SK-N-SH (cell line): ENCODE results near the gene CELF5. TPM values are rescaled to one million over a fixed set of nuclear protein-coding genes. Genes with fewer than 3 reads are reported as not detected.

Source experiments
- CTCF ChIA-PET: fragments of 300-600, 350-600 bp; formaldehyde crosslinking; extraction: SDS; loops from one replicate; lab custom pipeline; 2021; lab: Yijun Ruan, JAX
- POLR2A ChIA-PET: fragments of 350-600 bp; sonication (Branson Sonifier 250); formaldehyde crosslinking; extraction: SDS; loops from one replicate; lab custom pipeline; 2020; ENCODE audit warnings: antibody characterized with exemption, inconsistent platforms; lab: Yijun Ruan, JAX
- DNase-seq: peaks from one replicate; pipeline ENCODE4 v3.0.0; 2012
- H2AFZ ChIP-seq: fragments of 200-600 bp; sonication (generic); 2 replicates; pipeline ENCODE4 v1.8.1; 2016; ENCODE audit warnings: antibody characterized with exemption, mild to moderate bottlenecking, low read depth
- H3F3A ChIP-seq: fragments of 200-600 bp; sonication (generic); replicated peaks from 2 replicates; pipeline ENCODE3; 2016; ENCODE audit warnings: antibody characterized with exemption, mild to moderate bottlenecking; ENCODE audit not compliant: insufficient read depth
- H3K27ac ChIP-seq, 2 experiments: fragments of 200-500 bp in 1 of 2; fragments of 200-600 bp in 1 of 2; sonication (Bioruptor generic) in 1 of 2; sonication (generic), shearing (Covaris generic) in 1 of 2; 2 replicates each; pipeline versions ENCODE4 v1.5.1 to v1.6.1; 2014 to 2016; ENCODE audit warnings: low read depth in 2 of 2, inconsistent platforms in 1 of 2, low read length in 1 of 2, mild to moderate bottlenecking in 1 of 2, mixed read lengths in 1 of 2
- H3K27me3 ChIP-seq: fragments of 200-600 bp; sonication (generic), shearing (Covaris generic); 2 replicates; pipeline ENCODE4 v1.6.1; 2016; ENCODE audit warnings: mixed run types; ENCODE audit not compliant: insufficient read depth
- H3K36me3 ChIP-seq, 2 experiments: fragments of 200-500 bp in 1 of 2; fragments of 200-600 bp in 1 of 2; sonication (Bioruptor generic) in 1 of 2; sonication (generic) in 1 of 2; replicated peaks in 1 of 2; 2 replicates each; pipeline versions ENCODE3 to v1.5.1; 2014 to 2016; ENCODE audit warnings: low read length in 1 of 2, mild to moderate bottlenecking in 1 of 2; ENCODE audit not compliant: insufficient read depth in 2 of 2, control insufficient read depth in 1 of 2
- H3K4me1 ChIP-seq, 2 experiments: fragments of 200-500 bp in 1 of 2; fragments of 200-600 bp in 1 of 2; sonication (Bioruptor generic) in 1 of 2; sonication (generic), shearing (Covaris generic) in 1 of 2; 2 replicates each; pipeline versions ENCODE4 v1.5.1 to v1.6.1; 2014 to 2016; ENCODE audit warnings: low read depth in 1 of 2, low read length in 1 of 2, mixed run types in 1 of 2; ENCODE audit not compliant: insufficient read depth in 2 of 2, control insufficient read depth in 1 of 2
- H3K4me2 ChIP-seq: fragments of 200-600 bp; sonication (generic), shearing (Covaris generic); 2 replicates; pipeline ENCODE4 v1.6.1; 2017; ENCODE audit warnings: mixed run types
- H3K4me3 ChIP-seq, 2 experiments: fragments of 200-500 bp in 1 of 2; fragments of 200-600 bp in 1 of 2; sonication (Bioruptor generic) in 1 of 2; sonication (generic), shearing (Covaris generic) in 1 of 2; 2 replicates each; pipeline versions ENCODE4 v1.5.1 to v1.8.1; 2014 to 2016; ENCODE audit warnings: low read depth in 2 of 2, inconsistent platforms in 1 of 2, low read length in 1 of 2, mild to moderate bottlenecking in 1 of 2, mixed read lengths in 1 of 2, moderate library complexity in 1 of 2
- H3K79me2 ChIP-seq: fragments of 200-600 bp; sonication (generic); 2 replicates; pipeline ENCODE4 v1.8.1; 2017; ENCODE audit warnings: mild to moderate bottlenecking; ENCODE audit not compliant: insufficient read depth
- H3K9ac ChIP-seq: fragments of 200-600 bp; sonication (generic); 2 replicates; pipeline ENCODE4 v1.6.1; 2017; ENCODE audit warnings: mixed run types
- H3K9me2 ChIP-seq: fragments of 200-600 bp; sonication (generic); 2 replicates; pipeline ENCODE4 v1.6.1; 2017; ENCODE audit warnings: mixed run types
- H3K9me3 ChIP-seq: fragments of 200-600 bp; sonication (generic); 2 replicates; pipeline ENCODE4 v1.6.1; 2017; ENCODE audit warnings: mixed run types, mild to moderate bottlenecking, moderate library complexity
- H4K20me1 ChIP-seq: fragments of 200-600 bp; sonication (generic); 2 replicates; pipeline ENCODE4 v1.6.1; 2017; ENCODE audit warnings: mild to moderate bottlenecking, mixed run types; ENCODE audit not compliant: insufficient read depth
- ELF1 ChIP-seq: IDR thresholded peaks from 2 replicates; pipeline ENCODE4 v1.4.0; 2012
- JUND ChIP-seq: IDR thresholded peaks from 2 replicates; pipeline ENCODE4 v1.4.0; 2012
- MAX ChIP-seq: IDR thresholded peaks from 2 replicates; pipeline ENCODE4 v1.4.0; 2012; ENCODE audit warnings: low read depth
- MXI1 ChIP-seq: IDR thresholded peaks from 2 replicates; pipeline ENCODE4 v1.6.1; 2012; ENCODE audit warnings: mild to moderate bottlenecking, low read depth, low read length, improper control_type of control experiment
- NFIC ChIP-seq: IDR thresholded peaks from 2 replicates; pipeline ENCODE4 v1.4.0; 2012; ENCODE audit warnings: borderline replicate concordance
- PBX3 ChIP-seq: IDR thresholded peaks from 2 replicates; pipeline ENCODE4; 2012
- RCOR1 ChIP-seq: fragments of 150-350 bp; IDR thresholded peaks from 2 replicates; pipeline ENCODE4 v1.6.1; 2017; ENCODE audit warnings: antibody characterized with exemption, low read length
- USF1 ChIP-seq: IDR thresholded peaks from 2 replicates; pipeline ENCODE4 v1.4.0; 2012; ENCODE audit warnings: low read depth, borderline replicate concordance
- USF2 ChIP-seq: fragments of 150-350 bp; IDR thresholded peaks from 2 replicates; pipeline ENCODE4 v1.6.1; 2017; ENCODE audit warnings: antibody characterized with exemption, low read length, low read depth, borderline replicate concordance
- YY1 ChIP-seq: IDR thresholded peaks from 2 replicates; pipeline ENCODE4 v1.4.0; 2012; ENCODE audit warnings: low read depth, mild to moderate bottlenecking
- WGBS: methylation state at CpG from one replicate; pipeline ENCODE4 v1.1.6; 2017; ENCODE audit warnings: low lambda C conversion rate; 5-methylcytosine and 5-hydroxymethylcytosine counted together
- polyA plus RNA-seq, 3 experiments: library from polyadenylated mRNA; depleted of rRNA; stranded (reverse); fragments of >200 nt; gene quantifications; 2 replicates each; pipeline ENCODE4 v1.2.3, GENCODE V29; 2012
- TF ChIP-seq, protein P1 (sequence below): fragments of 200-600 bp; sonication (generic); IDR thresholded peaks from 2 replicates; pipeline ENCODE4 v1.6.1; 2017; ENCODE audit warnings: antibody characterized with exemption, mild to moderate bottlenecking, moderate library complexity

Gene CELF5
- polyA plus RNA-seq, 1 of the 3 experiments (the other 2 are of a cell fraction): 0.33 TPM

GRCh38 chr19:3274245-3274941 is 49.9 kb downstream of the CELF5 start (continued):
- TF ChIP-seq, protein P1, sequence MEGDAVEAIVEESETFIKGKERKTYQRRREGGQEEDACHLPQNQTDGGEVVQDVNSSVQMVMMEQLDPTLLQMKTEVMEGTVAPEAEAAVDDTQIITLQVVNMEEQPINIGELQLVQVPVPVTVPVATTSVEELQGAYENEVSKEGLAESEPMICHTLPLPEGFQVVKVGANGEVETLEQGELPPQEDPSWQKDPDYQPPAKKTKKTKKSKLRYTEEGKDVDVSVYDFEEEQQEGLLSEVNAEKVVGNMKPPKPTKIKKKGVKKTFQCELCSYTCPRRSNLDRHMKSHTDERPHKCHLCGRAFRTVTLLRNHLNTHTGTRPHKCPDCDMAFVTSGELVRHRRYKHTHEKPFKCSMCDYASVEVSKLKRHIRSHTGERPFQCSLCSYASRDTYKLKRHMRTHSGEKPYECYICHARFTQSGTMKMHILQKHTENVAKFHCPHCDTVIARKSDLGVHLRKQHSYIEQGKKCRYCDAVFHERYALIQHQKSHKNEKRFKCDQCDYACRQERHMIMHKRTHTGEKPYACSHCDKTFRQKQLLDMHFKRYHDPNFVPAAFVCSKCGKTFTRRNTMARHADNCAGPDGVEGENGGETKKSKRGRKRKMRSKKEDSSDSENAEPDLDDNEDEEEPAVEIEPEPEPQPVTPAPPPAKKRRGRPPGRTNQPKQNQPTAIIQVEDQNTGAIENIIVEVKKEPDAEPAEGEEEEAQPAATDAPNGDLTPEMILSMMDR: no peak
- no peak for TF ChIP-seq MAX
- no peak for TF ChIP-seq PBX3
- TF ChIP-seq JUND: no peak
- no peak for TF ChIP-seq ELF1
- no peak for TF ChIP-seq USF1
- TF ChIP-seq RCOR1: no peak
- no peak for TF ChIP-seq USF2
- TF ChIP-seq NFIC: no peak
- TF ChIP-seq YY1: no peak
- TF ChIP-seq MXI1: no peak

- TF ChIP-seq, protein P1: peak; percentile 64; the same call in 1 of the 2 replicates
- no peak for TF ChIP-seq JUND
- TF ChIP-seq PBX3: peak; percentile 44
- peak; percentile 12; the same call in 1 of the 2 replicates for TF ChIP-seq MXI1
- Histone ChIP-seq H3K36me3 (no peaks in the 10 kb centered on the region), H3F3A (peaks cover 3% of the 10 kb centered on the region), H3K4me2 (peak overlapping the region; percentile 79), H3K9ac (peak overlapping the region; percentile 49), H3K9me2 (no peaks in the 10 kb centered on the region), H3K27ac (no peak overlapping the region; a peak in 1 of 4 replicates), H3K4me1 (peaks cover 0 to 7% of the 10 kb centered on the region in 2 experiments; a peak in 2 of 4 replicates), H3K9me3 (no peaks in the 10 kb centered on the region), H4K20me1 (no peaks in the 10 kb centered on the region), H2AFZ (peak overlapping the region; percentile 86; the same call in 1 of the 2 replicates), H3K4me3 (peak overlapping the region; percentile 52 to 60), H3K27me3 (peaks cover 2% of the 10 kb centered on the region; the same call in 1 of the 2 replicates), H3K79me2 (no peaks in the 10 kb centered on the region)
- no peak for DNase-seq
- ChIA-PET POLR2A (no interaction called here), CTCF (interaction anchor here (0.6 to 2.8 kb wide), 16 partner anchors 10 to 313 kb away, joined by 3 to 12 read pairs (median 3); partner anchors contain the start of genes CELF5 and DOHH)
- 51% methylated on average over 8 of the region's 19 CpGs for WGBS
These were observed 50.6 kb downstream of the CELF5 start for GRCh38 chr19:3274942-3275582.
